Ramos (cell line): ENCODE data around the gene PITPNB.

Source experiments
- in situ Hi-C: fragments of 300-500 bp; cut with MboI; formaldehyde crosslinking; loops from one replicate; pipeline ENCODE4 v1.14.3; 2022; ENCODE audit warnings: low sequenced_read_pairs; ENCODE audit not compliant: unreplicated experiment

Gene PITPNB

GRCh38 chr22:27866135-27867084, 52.6 kb downstream of the PITPNB start:
- in situ Hi-C loops, result no loop called here

DNA sequence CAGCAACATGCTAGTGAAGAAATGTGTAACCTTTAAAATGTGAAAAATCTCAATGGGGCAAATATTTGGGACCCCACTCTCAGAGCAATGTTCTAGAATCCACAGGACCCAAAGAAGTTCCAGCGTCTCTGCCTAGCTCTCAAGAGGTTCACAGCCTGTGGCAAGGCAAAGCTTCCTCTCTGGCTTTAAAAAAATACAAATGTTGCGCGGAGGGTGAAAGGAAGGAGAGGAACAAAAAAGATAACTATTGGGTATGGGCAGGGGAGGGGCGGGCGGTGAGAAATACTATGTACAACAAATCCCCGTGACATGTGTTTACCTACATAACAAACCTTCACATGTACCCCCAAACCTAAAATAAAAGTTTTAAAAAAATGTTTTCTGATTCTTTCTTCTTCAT, 53.6 kb downstream of the PITPNB start:
- in situ Hi-C loops, result no loop called here

- in situ Hi-C loops, result no loop called here
These were observed 55.5 kb downstream of the PITPNB start for GRCh38 chr22:27863556-27863955.

GRCh38 chr22:27863001-27863400, 56.1 kb downstream of the PITPNB start:
- in situ Hi-C loops, result no loop called here

DNA sequence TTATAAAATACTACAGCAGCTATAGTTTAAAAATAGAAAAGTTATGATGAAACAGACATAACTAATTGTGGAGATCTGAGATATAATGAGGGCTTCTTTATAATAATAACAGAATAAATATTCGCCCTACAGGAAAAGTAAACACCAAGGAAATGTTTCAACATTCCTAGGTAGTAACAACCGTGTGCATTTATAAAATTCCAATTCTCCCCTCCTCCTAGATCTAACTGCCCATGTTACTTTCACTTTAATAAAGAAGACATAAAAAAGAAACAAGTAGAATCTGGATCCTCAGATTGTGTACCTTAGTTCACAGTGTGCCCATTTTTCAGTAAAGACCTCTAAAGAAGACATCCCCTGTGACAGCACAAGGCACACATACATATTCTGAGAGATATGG, 59.7 kb downstream of the PITPNB start:
- in situ Hi-C loops, result no loop called here

- in situ Hi-C loops, result no loop called here
These were observed 60.4 kb downstream of the PITPNB start for GRCh38 chr22:27858626-27859025.

GRCh38 chr22:27857443-27857842, 61.6 kb downstream of the PITPNB start:
- in situ Hi-C loops, result no loop called here

DNA sequence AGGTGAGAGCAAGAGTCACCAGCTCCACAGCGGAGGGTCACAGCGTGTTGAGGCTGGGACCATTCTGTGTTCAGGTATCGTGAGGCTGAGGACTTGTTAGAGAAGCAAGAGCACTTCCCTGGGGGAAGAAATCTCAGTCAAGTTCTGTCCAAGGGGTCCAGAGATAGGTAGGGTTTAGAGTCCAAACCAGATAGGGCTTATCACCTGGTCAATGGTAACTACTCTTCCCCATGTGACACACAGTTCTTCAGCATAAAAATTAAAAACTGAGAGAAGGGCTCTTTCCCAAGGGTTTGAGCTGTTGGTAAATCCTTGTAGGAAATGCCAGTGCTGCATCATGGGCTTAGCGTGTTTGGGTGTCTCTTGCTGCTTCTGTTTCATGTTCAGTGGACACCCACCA, 62.7 kb downstream of the PITPNB start:
- in situ Hi-C loops, result no loop called here

DNA sequence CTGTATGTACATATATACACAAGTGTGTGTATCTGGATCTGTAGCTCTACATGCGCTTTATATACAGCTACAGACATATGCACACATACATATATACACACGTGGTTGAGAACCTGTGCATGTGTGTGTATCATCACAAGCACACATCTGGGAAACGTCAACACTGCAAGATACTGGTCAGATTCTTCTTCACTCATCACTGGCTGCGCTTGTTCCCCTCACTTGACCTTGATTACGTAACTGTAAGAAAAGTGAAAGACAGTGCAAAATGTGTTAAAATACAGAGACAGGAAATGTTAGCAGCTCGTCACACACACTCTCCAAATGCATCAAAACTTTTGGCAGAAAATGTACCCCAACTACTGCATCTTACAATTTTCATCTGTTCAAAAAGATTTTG, 65.6 kb downstream of the PITPNB start:
- in situ Hi-C loops, result no loop called here

DNA sequence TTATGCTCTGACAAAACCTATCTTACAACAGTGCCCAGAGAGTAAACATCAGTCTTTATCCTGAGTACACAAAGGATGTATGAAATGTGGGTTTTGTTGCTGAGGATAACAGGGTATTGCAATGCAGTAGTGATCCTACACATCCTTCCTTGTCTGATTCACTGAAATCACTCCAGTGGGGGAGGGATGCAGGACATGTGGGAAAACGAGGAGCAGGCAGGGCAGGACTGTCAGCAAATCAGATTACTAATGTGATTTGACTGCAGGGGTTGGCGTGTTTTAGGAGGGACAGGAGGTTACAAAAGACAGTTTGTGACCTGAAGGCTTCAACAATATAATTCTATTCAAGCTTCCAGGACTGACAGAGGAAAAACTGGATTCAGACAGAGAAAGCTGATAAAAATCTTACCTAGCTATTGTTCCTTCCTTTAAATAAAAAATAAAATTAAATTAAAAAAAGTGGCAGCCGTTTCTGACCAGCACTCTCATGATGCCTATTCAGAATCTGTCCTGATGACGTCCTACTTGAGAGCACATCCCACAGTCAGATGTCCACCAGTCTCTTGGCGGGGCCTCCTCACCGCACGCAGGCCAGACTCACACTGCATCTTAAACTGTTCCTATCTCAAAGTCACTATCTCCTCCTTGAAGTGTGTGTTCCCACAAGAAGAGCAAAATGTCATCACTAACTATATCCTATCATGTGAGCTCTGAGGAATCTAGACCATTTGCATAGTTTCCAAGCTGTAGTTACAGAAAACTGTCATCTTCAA, 66.9 kb downstream of the PITPNB start:
- in situ Hi-C loops, result no loop called here

DNA sequence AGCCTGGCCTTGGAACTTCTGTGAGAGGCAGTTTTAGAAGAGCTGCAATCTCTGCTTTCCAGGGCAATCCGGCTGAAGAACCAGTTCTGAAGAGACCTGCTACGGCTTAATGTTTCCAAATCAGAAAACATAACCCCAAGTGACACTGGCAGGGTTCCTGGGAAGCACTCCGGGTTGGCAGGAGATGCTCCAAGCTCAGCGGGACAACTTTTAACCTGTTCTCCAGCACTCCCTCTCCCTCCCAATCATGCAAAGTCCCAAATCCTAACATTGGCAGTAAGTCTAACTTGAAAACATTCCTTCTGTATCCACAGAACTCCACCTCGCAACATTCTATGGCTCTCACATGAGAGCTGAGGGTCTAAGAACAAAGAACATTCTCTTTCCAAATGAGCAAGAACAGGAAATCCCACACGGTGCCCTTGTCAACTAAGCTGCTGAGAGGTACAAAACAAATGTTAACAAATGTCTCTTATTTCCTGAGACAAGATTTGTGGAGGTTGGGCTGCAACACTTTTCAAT, 69.0 kb downstream of the PITPNB start:
- in situ Hi-C loops, result no loop called here

DNA sequence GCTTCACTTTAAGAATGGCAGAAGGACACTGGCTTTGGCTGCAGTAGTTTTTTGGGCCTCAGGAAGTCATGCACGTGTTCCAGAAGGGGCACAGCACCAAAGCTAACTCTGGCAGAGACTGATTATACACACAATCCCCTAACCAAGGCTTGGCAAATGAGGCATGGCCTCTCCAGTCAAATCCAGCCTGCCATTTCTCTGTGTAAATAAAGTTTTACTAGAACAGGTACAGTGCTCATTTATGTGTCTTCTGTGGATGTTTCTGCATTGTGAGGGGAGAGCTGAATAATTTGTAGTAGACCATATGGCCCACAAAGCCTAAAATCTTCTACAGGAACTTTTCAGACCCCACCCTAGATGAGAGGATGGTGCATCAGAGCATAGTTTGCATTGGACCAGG, 71.1 kb downstream of the PITPNB start:
- in situ Hi-C loops, result no loop called here

DNA sequence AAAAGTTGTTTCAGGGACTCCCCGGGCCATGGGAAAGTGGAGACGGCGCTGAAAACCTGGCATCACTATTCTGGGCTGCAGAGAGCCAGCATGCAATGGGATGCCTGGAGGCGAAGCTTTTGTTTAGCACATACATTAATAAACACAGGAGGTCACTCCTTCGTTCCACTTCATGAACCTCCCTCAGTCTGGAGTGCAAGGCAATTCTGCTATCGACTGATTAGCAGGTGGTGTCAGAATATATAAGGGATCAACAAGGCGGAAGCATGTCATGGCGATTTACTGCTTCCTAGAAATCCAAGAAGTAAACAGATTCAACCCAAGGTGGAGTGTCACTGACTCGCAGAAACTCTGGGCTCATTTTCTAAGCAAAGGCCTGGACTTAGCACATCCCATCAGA, 72.1 kb downstream of the PITPNB start:
- in situ Hi-C loops, result no loop called here

- in situ Hi-C loops, result no loop called here
These were observed 72.8 kb downstream of the PITPNB start for GRCh38 chr22:27846248-27846757.

GRCh38 chr22:27845644-27846043, 73.4 kb downstream of the PITPNB start:
- in situ Hi-C loops, result no loop called here

DNA sequence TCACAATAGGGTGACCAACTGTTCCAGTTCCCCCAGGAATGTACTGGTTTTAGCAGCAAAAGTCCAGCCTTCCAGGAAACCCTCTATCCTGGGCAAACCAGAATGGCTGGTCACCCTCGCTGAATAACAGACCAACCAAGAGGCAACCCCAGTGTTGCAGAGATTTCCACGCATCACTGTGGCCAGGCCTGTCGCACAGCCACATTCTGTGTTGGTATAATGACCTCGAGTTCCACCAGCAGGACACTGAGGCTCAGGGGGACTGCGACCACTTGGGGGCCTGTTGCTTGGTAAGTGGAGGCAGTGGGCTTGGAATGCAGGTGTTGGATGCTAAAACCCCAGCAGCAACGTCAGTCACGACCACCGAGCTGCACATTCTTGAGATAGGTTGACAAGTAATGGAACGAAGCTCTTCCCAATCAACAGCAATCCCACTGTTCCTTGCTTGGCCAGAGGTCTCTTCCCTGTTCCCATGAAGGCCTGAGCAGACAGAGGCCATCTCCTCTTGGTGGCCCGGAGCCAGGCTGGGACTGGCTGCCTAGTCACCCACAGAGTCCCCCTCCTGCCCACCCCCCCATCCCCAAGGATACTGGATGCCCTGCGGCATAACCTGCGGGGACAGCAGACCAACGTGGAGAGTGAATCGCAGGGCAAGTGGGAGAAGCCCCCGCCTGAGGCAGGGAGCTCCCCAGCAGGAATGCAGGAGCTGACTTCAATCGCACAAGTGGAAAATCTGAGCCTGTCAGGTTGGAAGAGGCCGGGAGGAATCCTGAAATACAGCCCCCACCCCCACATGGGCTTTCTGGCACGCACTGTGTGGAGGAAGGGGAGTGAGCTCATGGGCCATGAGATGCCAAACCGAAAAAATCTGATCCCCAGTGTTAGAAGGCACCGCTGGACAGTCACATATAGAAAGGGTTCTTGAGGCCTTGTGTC, 74.1 kb downstream of the PITPNB start:
- in situ Hi-C loops, result no loop called here

DNA sequence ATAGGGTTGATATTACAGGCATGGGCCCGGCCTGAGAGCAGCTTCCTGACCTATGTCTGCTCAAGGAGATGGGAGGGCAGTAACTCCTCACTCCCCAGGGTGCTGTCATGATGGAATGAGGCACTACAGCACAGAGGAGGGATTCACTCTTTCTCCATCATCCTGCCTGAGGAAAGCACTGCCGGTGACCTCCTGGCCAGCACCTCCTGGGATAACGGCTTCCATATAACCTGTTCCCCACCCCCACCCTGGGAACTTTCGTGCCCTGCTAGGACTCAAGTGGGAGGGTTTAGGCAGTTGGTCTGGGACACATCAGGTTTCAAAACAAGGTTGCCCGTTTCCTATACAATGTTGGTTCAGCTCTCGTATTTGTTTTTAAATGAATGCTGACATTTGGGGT, 74.8 kb downstream of the PITPNB start:
- in situ Hi-C loops, result no loop called here

DNA sequence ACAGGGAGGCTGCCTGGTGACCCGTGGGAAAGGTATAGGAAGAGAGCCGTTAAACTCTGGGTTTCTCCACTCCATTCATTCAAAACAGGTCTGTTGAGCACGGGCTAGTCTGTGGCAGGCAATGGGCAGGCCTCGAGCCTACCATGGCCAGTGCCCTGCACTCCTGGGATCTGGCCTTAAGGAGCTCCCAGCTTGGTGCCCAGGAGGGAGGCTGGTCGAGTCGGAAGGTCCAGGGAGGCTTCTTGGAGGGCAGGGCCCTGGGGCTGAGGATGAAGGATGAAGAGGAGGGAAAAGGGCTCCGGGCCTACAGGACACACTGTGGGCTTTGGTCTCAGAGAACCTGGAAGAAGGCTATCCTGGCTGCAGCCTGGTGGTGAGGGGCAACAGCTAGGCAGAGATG, 75.6 kb downstream of the PITPNB start:
- in situ Hi-C loops, result no loop called here

DNA sequence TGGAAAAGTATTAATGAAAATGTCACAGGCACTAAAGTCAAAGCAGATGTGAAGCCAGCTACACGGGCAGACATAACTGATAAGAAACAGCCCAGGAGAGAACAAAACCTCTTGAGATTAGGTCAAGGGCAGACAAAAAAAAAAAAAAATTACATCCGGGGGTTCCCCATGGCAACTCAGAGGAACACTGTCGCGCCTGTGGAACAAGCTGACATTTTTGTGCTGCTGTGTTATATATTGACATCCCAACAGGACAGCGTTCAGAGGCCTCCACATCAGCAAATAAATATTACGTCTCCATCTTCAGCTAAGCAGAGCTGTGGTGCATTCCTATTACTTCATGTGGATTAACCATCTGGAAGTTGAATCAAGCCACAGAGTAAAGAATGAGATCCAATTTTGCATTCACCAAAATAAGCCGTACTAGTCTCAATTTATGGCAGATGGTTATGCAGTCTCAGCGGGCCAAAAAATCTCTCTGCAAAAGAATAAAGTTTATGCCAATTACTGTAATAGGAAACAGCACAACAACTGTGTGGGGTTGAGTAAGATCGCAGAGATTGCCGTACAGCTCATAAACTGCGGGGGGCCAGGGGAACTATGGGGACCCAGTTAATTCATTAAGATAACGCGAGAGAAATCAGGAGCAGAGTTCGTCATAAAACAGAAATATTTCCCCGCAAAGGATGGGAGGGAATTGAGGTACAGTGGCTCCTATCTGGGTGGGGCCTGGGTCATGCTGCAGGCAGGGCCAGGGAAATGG, 76.2 kb downstream of the PITPNB start:
- in situ Hi-C loops, result no loop called here
